ENCODE measurements around the gene MIPEP. TPM values are rescaled to one million over a fixed set of nuclear protein-coding genes. Genes with fewer than 3 reads are reported as not detected.
"Not testable (repeated sequence)": the region's sequence is repeated elsewhere in the genome, so short reads cannot be mapped to it uniquely, and the experiment has no call there.

MIPEP gene
- total RNA-seq, 1 donor from 2014 or later, result 14.0 TPM

GRCh38 chr13:23889615-23890607 lies 711 bp upstream of the MIPEP start:
- Mint-ChIP-seq H3K4me1 (ENCODE audit: unreplicated experiment) (peaks cover 19% of the 10 kb centered on the region), H3K27ac (ENCODE audit: unreplicated experiment) (peak overlapping the region; percentile 77), H3K36me3 (ENCODE audit: unreplicated experiment) (peaks cover 2% of the 10 kb centered on the region), H3K27me3 (ENCODE audit: unreplicated experiment) (no peaks in the 10 kb centered on the region), H3K9me3 (ENCODE audit: unreplicated experiment) (no peaks in the 10 kb centered on the region), H3K4me3 (ENCODE audit: unreplicated experiment) (peak overlapping the region; percentile 82)
- peak; percentile 23 for TF ChIP-seq CTCF (IDR thresholded peaks at IDR 0.05)
- no peak for DNase-seq (ENCODE audit: extremely low spot score, unreplicated experiment)

GRCh38 chr13:23884361-23884760 lies 4.8 kb downstream of the MIPEP start:
- peaks cover 14% of the 10 kb centered on the region for H3K4me1 Mint-ChIP-seq (ENCODE audit: unreplicated experiment)
- not testable (repeated sequence) for H3K27ac Mint-ChIP-seq (ENCODE audit: unreplicated experiment); DNase-seq (ENCODE audit: extremely low spot score, unreplicated experiment); H3K4me3 Mint-ChIP-seq (ENCODE audit: unreplicated experiment); H3K9me3 Mint-ChIP-seq (ENCODE audit: unreplicated experiment); H3K36me3 Mint-ChIP-seq (ENCODE audit: unreplicated experiment); H3K27me3 Mint-ChIP-seq (ENCODE audit: unreplicated experiment)

GRCh38 chr13:23883255-23883654 lies 5.9 kb downstream of the MIPEP start:
- H3K4me3 Mint-ChIP-seq (ENCODE audit: unreplicated experiment), result no peak overlapping the region
- peaks cover 13% of the 10 kb centered on the region for H3K36me3 Mint-ChIP-seq (ENCODE audit: unreplicated experiment)
- H3K4me1 Mint-ChIP-seq (ENCODE audit: unreplicated experiment), result peaks cover 11% of the 10 kb centered on the region
- no peak overlapping the region for H3K27ac Mint-ChIP-seq (ENCODE audit: unreplicated experiment)
- no peaks in the 10 kb centered on the region for H3K9me3 Mint-ChIP-seq (ENCODE audit: unreplicated experiment)
- no peak for TF ChIP-seq CTCF (IDR thresholded peaks at IDR 0.05)
- H3K27me3 Mint-ChIP-seq (ENCODE audit: unreplicated experiment), result no peaks in the 10 kb centered on the region
- no peak for DNase-seq (ENCODE audit: extremely low spot score, unreplicated experiment)

- not testable (repeated sequence) for H3K9me3 Mint-ChIP-seq (ENCODE audit: unreplicated experiment); H3K4me1 Mint-ChIP-seq (ENCODE audit: unreplicated experiment); H3K4me3 Mint-ChIP-seq (ENCODE audit: unreplicated experiment); H3K27me3 Mint-ChIP-seq (ENCODE audit: unreplicated experiment); DNase-seq (ENCODE audit: extremely low spot score, unreplicated experiment); H3K27ac Mint-ChIP-seq (ENCODE audit: unreplicated experiment)
- peaks cover 14% of the 10 kb centered on the region for H3K36me3 Mint-ChIP-seq (ENCODE audit: unreplicated experiment)
Measured at GRCh38 chr13:23881402-23881800, 7.8 kb downstream of the MIPEP start.

GRCh38 chr13:23880493-23881401 lies 8.5 kb downstream of the MIPEP start:
- not testable (repeated sequence) for H3K4me1 Mint-ChIP-seq (ENCODE audit: unreplicated experiment); H3K9me3 Mint-ChIP-seq (ENCODE audit: unreplicated experiment); H3K27ac Mint-ChIP-seq (ENCODE audit: unreplicated experiment); H3K4me3 Mint-ChIP-seq (ENCODE audit: unreplicated experiment); DNase-seq (ENCODE audit: extremely low spot score, unreplicated experiment); H3K27me3 Mint-ChIP-seq (ENCODE audit: unreplicated experiment)
- H3K36me3 Mint-ChIP-seq (ENCODE audit: unreplicated experiment), result peaks cover 14% of the 10 kb centered on the region

GRCh38 chr13:23877286-23877685 lies 11.9 kb downstream of the MIPEP start:
- no peak for DNase-seq (ENCODE audit: extremely low spot score, unreplicated experiment)
- Mint-ChIP-seq H3K4me3 (ENCODE audit: unreplicated experiment) (no peak overlapping the region), H3K27ac (ENCODE audit: unreplicated experiment) (no peak overlapping the region), H3K27me3 (ENCODE audit: unreplicated experiment) (no peaks in the 10 kb centered on the region), H3K9me3 (ENCODE audit: unreplicated experiment) (no peaks in the 10 kb centered on the region), H3K36me3 (ENCODE audit: unreplicated experiment) (peaks cover 9% of the 10 kb centered on the region), H3K4me1 (ENCODE audit: unreplicated experiment) (no peaks in the 10 kb centered on the region)
- no peak for TF ChIP-seq CTCF (IDR thresholded peaks at IDR 0.05)
